ENCODE data around the gene PTPN6.

DNA sequence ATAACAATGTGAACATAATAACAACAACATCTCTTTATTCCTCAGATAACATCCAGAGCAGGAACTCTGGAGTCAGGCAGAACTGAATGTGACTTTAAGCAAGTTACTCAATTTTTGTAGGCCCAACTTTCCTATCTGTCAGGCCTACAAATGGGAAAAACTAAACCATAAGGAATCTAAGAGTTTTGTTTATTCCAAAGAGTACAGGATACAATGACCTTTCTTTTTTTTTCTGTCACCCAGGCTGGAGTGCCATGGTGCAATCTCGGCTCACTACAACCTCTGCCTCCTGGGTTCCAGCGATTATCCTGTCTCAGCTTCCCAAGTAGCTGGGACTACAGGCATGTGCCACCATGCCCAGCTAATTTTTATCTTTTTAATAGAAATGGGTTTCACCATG, 57.7 kb downstream of the PTPN6 start:
- no peak for TF ChIP-seq CTCF (conservative IDR thresholded peaks at IDR 0.05; ENCODE audit: low read length)
- TF ChIP-seq EZH2phosphoT487 (IDR thresholded peaks at IDR 0.05; ENCODE audit: borderline replicate concordance): no peak

Data from Loucy (cell line).